A549 (cell line): ENCODE measurements around the gene PIK3R6.

ENCODE experiments used
- CBX8 ChIP-seq: fragments of 200-600 bp; sonication (generic); IDR thresholded peaks from 2 replicates; pipeline ENCODE4 v1.6.1; 2016
- CEBPB ChIP-seq, 2 experiments: fragments of >200 bp in 1 of 2; sonication (Bioruptor Twin) in 1 of 2; formaldehyde crosslinking in 1 of 2; IDR thresholded peaks; 2 replicates each; pipeline ENCODE4 v1.6.1; 2012 to 2016
- CHD2 ChIP-seq: fragments of 150-350 bp; IDR thresholded peaks from 2 replicates; pipeline ENCODE4 v1.6.1; 2014; ENCODE audit warnings: low read length; ENCODE audit not compliant: partially characterized antibody
- CTCF ChIP-seq: fragments of >200 bp; sonication (Bioruptor Twin); formaldehyde crosslinking; IDR thresholded peaks from 3 replicates; pipeline ENCODE4 v1.5.1; 2016
- EP300 ChIP-seq, 2 experiments: fragments of >200 bp; sonication (Bioruptor Twin); formaldehyde crosslinking; IDR thresholded peaks; 2 replicates in 1 of 2; 3 replicates in 1 of 2; pipeline ENCODE4 v1.6.1; 2016 to 2017
- JUN ChIP-seq, 2 experiments: fragments of >200 bp; sonication (Bioruptor Twin); formaldehyde crosslinking; IDR thresholded peaks; 2 replicates in 1 of 2; 3 replicates in 1 of 2; pipeline ENCODE4 v1.6.1; 2016 to 2017
- MYC ChIP-seq: IDR thresholded peaks from 2 replicates; pipeline ENCODE4 v1.6.1; 2012; ENCODE audit warnings: mild to moderate bottlenecking, inconsistent platforms, low read length, improper control_type of control experiment, borderline replicate concordance
- POLR2A ChIP-seq: IDR thresholded peaks from 2 replicates; pipeline ENCODE4 v1.6.1; 2012; ENCODE audit warnings: mild to moderate bottlenecking, low read length
- REST ChIP-seq: fragments of 200-600 bp; sonication (generic); IDR thresholded peaks from 2 replicates; pipeline ENCODE4 v1.6.1; 2016; ENCODE audit warnings: antibody characterized with exemption, mild to moderate bottlenecking, moderate library complexity
- RFX5 ChIP-seq: fragments of 450-650 bp; IDR thresholded peaks from 2 replicates; pipeline ENCODE4 v1.7.1; 2014; ENCODE audit warnings: antibody characterized with exemption, mild to moderate bottlenecking, moderate library complexity
- RNF2 ChIP-seq: fragments of 200-600 bp; sonication (generic); IDR thresholded peaks from 2 replicates; pipeline ENCODE4 v1.6.1; 2016; ENCODE audit warnings: low read depth, mild to moderate bottlenecking, antibody characterized with exemption, moderate library complexity, borderline replicate concordance
- ZNF302 ChIP-seq: fragments of 250-450 bp; sonication (Bioruptor Pico); IDR thresholded peaks from 2 replicates; pipeline ENCODE4 v1.9.0; 2021; ENCODE audit warnings: inconsistent platforms, mild to moderate bottlenecking, moderate library complexity
- TF ChIP-seq, protein P1 (sequence below): IDR thresholded peaks from 2 replicates; pipeline ENCODE4 v1.6.1; 2012
- TF ChIP-seq, protein P2 (sequence below): fragments of 450-650 bp; IDR thresholded peaks from 2 replicates; pipeline ENCODE4 v1.6.1; 2014; ENCODE audit warnings: antibody characterized with exemption

DNA sequence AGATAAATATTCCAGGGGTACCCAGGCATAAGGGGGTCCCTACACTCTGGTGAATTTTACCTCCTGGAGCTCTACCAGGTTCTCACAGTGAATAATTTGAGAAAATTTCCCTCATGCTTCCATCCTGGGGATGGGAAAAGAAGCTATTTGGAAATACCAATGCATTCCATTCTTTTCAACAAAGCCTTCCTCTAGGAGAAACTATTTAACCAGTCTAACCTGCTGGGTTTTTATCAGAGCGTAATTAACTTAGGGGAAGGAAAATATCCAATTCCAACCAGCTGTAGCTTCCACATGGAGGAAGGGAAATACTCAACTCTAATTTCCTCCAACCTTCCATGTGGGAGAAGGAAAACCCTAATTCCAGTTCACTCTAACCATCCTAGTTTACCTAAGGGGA lies 85.3 kb downstream of the PIK3R6 start:
- TF ChIP-seq POLR2A (no peak), CTCF (no peak), CBX8 (no peak), EP300 (IDR thresholded peaks at IDR 0.05) (no peak), JUN (IDR thresholded peaks at IDR 0.05) (no peak), CEBPB (IDR thresholded peaks at IDR 0.05) (no peak), RNF2 (no peak), CHD2 (no peak), REST (no peak), MYC (no peak), RFX5 (no peak), ZNF302 (CRISPR knock-in tag) (no peak)
- TF ChIP-seq, protein P1, sequence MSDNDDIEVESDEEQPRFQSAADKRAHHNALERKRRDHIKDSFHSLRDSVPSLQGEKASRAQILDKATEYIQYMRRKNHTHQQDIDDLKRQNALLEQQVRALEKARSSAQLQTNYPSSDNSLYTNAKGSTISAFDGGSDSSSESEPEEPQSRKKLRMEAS = no peak
- TF ChIP-seq, protein P2, sequence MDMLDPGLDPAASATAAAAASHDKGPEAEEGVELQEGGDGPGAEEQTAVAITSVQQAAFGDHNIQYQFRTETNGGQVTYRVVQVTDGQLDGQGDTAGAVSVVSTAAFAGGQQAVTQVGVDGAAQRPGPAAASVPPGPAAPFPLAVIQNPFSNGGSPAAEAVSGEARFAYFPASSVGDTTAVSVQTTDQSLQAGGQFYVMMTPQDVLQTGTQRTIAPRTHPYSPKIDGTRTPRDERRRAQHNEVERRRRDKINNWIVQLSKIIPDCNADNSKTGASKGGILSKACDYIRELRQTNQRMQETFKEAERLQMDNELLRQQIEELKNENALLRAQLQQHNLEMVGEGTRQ = no peak
